Neural crest cell (in vitro differentiated cells): ENCODE results near the gene RIMBP2. TPM values are rescaled to one million over a fixed set of nuclear protein-coding genes. Genes with fewer than 3 reads are reported as not detected.

Source experiments
- DNase-seq: peaks from one replicate; pipeline ENCODE4 v3.0.0; 2021; ENCODE audit warnings: low read depth, mixed read lengths, low spot score
- H3K27ac Mint-ChIP-seq: one replicate; pipeline ENCODE4 v1.8.0; 2021; ENCODE audit warnings: mild to moderate bottlenecking, mixed read lengths; ENCODE audit not compliant: unreplicated experiment
- H3K27me3 Mint-ChIP-seq: 2 replicates; pipeline ENCODE4 v1.8.0; 2021; ENCODE audit warnings: low read depth, mild to moderate bottlenecking, mixed read lengths
- H3K36me3 Mint-ChIP-seq: 2 replicates; pipeline ENCODE4 v1.8.0; 2021; ENCODE audit warnings: low read depth, mild to moderate bottlenecking, mixed read lengths
- H3K4me1 Mint-ChIP-seq: 2 replicates; pipeline ENCODE4 v1.8.0; 2021; ENCODE audit warnings: mixed read lengths
- H3K4me3 Mint-ChIP-seq: one replicate; pipeline ENCODE4 v1.8.0; 2021; ENCODE audit warnings: mild to moderate bottlenecking, mixed read lengths
- H3K9me3 Mint-ChIP-seq: 2 replicates; pipeline ENCODE4 v1.8.0; 2021; ENCODE audit warnings: mixed read lengths
- total RNA-seq: library from RNA; stranded (reverse); gene quantifications from 2 replicates; pipeline ENCODE4 v1.2.1, GENCODE V29; 2021
- TF ChIP-seq, protein P1 (sequence below): fragments of 200-600 bp; sonication (generic); conservative IDR thresholded peaks from 2 replicates; pipeline ENCODE4 v1.5.0; 2021; ENCODE audit warnings: antibody characterized with exemption, mild to moderate bottlenecking

The RIMBP2 gene
- total RNA-seq, 1 donor from 2014 or later, result 5.9 TPM

GRCh38 chr12:130640496-130640895 lies 75.6 kb downstream of the RIMBP2 start:
- Mint-ChIP-seq H3K27ac (no peak overlapping the region), H3K4me1 (no peaks in the 10 kb centered on the region), H3K4me3 (no peak overlapping the region), H3K9me3 (no peaks in the 10 kb centered on the region), H3K27me3 (peaks cover 12% of the 10 kb centered on the region), H3K36me3 (no peaks in the 10 kb centered on the region)
- DNase-seq, result no peak
- TF ChIP-seq, protein P1, sequence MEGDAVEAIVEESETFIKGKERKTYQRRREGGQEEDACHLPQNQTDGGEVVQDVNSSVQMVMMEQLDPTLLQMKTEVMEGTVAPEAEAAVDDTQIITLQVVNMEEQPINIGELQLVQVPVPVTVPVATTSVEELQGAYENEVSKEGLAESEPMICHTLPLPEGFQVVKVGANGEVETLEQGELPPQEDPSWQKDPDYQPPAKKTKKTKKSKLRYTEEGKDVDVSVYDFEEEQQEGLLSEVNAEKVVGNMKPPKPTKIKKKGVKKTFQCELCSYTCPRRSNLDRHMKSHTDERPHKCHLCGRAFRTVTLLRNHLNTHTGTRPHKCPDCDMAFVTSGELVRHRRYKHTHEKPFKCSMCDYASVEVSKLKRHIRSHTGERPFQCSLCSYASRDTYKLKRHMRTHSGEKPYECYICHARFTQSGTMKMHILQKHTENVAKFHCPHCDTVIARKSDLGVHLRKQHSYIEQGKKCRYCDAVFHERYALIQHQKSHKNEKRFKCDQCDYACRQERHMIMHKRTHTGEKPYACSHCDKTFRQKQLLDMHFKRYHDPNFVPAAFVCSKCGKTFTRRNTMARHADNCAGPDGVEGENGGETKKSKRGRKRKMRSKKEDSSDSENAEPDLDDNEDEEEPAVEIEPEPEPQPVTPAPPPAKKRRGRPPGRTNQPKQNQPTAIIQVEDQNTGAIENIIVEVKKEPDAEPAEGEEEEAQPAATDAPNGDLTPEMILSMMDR, result no peak

- Mint-ChIP-seq H3K4me1 (no peaks in the 10 kb centered on the region), H3K27me3 (peaks cover 16% of the 10 kb centered on the region), H3K36me3 (no peaks in the 10 kb centered on the region), H3K4me3 (no peak overlapping the region), H3K27ac (no peak overlapping the region), H3K9me3 (no peaks in the 10 kb centered on the region)
- TF ChIP-seq, protein P1, result no peak
- DNase-seq, result no peak
Observed at GRCh38 chr12:130639476-130640424, 76.3 kb downstream of the RIMBP2 start.

DNA sequence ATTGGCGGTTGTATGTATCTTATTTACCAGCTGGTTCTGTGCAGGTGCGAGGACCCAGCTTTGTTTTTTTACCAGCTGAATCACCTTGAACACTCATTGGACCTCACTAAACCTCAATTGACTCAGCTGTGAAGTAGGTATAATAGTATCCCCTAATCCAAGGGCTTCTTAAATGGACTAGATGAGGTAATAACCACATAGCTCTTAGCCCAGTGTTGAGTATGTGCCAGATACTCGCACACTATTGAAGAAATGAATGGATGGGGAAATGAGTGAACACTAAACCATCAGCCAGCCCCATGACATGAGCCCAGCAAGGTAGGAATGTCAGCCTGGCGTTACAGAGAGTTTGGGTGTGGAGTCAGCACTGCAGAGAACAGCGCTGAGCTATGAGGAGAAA lies 79.7 kb downstream of the RIMBP2 start:
- TF ChIP-seq, protein P1, result no peak
- Mint-ChIP-seq H3K27me3 (peaks cover 25% of the 10 kb centered on the region), H3K4me3 (no peak overlapping the region), H3K36me3 (no peaks in the 10 kb centered on the region), H3K27ac (no peak overlapping the region), H3K9me3 (no peaks in the 10 kb centered on the region), H3K4me1 (peaks cover 20% of the 10 kb centered on the region)
- no peak for DNase-seq

GRCh38 chr12:130634866-130635265 lies 81.2 kb downstream of the RIMBP2 start:
- Mint-ChIP-seq H3K4me1 (peaks cover 20% of the 10 kb centered on the region), H3K36me3 (no peaks in the 10 kb centered on the region), H3K9me3 (no peaks in the 10 kb centered on the region), H3K27ac (no peak overlapping the region), H3K4me3 (no peak overlapping the region), H3K27me3 (peaks cover 25% of the 10 kb centered on the region)
- DNase-seq, result no peak
- TF ChIP-seq, protein P1, result no peak

GRCh38 chr12:130633771-130634170 lies 82.3 kb downstream of the RIMBP2 start:
- peak; percentile 15 for DNase-seq
- Mint-ChIP-seq H3K27me3 (peaks cover 25% of the 10 kb centered on the region), H3K36me3 (no peaks in the 10 kb centered on the region), H3K27ac (peak overlapping the region; percentile 46), H3K4me1 (peaks cover 20% of the 10 kb centered on the region), H3K9me3 (no peaks in the 10 kb centered on the region), H3K4me3 (peak overlapping the region; percentile 38)
- TF ChIP-seq, protein P1, result no peak
